ENCODE measurements around the gene UPK1A.
A peak's percentile ranks its signal among the peaks of the same experiment; 100 is the strongest.
"Not testable (repeated sequence)": the region's sequence is repeated elsewhere in the genome, so short reads cannot be mapped to it uniquely, and the experiment has no call there.

UPK1A gene

GRCh38 chr19:35675589-35676140 is 9.3 kb downstream of the UPK1A start:
- no peak overlapping the region for H3K4me3 ChIP-seq (ENCODE audit: low read length)
- TF ChIP-seq CTCF (conservative IDR thresholded peaks at IDR 0.05; ENCODE audit: low read length): no peak
- DNase-seq (ENCODE audit: low read depth): no peak

- peak; percentile 78 for DNase-seq (ENCODE audit: low read depth)
- no peak overlapping the region for H3K4me3 ChIP-seq (ENCODE audit: low read length)
- no peak for TF ChIP-seq CTCF (conservative IDR thresholded peaks at IDR 0.05; ENCODE audit: low read length)
Observed at GRCh38 chr19:35689836-35690235, 23.5 kb downstream of the UPK1A start.

GRCh38 chr19:35691106-35691505 is 24.8 kb downstream of the UPK1A start:
- not testable (repeated sequence) for H3K4me3 ChIP-seq (ENCODE audit: low read length); DNase-seq (ENCODE audit: low read depth)

GRCh38 chr19:35692010-35692409 is 25.7 kb downstream of the UPK1A start:
- no peak for TF ChIP-seq CTCF (conservative IDR thresholded peaks at IDR 0.05; ENCODE audit: low read length)
- no peak for DNase-seq (ENCODE audit: low read depth)
- H3K4me3 ChIP-seq (ENCODE audit: low read length): no peak overlapping the region

- DNase-seq (ENCODE audit: low read depth): no peak
- H3K4me3 ChIP-seq (ENCODE audit: low read length): no peak overlapping the region
- no peak for TF ChIP-seq CTCF (conservative IDR thresholded peaks at IDR 0.05; ENCODE audit: low read length)
Observed at GRCh38 chr19:35693422-35693821, 27.1 kb downstream of the UPK1A start.

- H3K4me3 ChIP-seq (ENCODE audit: low read length): no peak overlapping the region
- peak; percentile 82 for DNase-seq (ENCODE audit: low read depth)
- TF ChIP-seq CTCF (conservative IDR thresholded peaks at IDR 0.05; ENCODE audit: low read length): peak; percentile 99
Observed at GRCh38 chr19:35693835-35694599, 27.7 kb downstream of the UPK1A start.

GRCh38 chr19:35695895-35696422 is 29.6 kb downstream of the UPK1A start:
- no peak for DNase-seq (ENCODE audit: low read depth)
- H3K4me3 ChIP-seq (ENCODE audit: low read length): no peak overlapping the region
- TF ChIP-seq CTCF (conservative IDR thresholded peaks at IDR 0.05; ENCODE audit: low read length): no peak
